H9 (cell line): ENCODE measurements around the gene ALG14. TPM values are rescaled to one million over a fixed set of nuclear protein-coding genes. Genes with fewer than 3 reads are reported as not detected.

ENCODE experiments used
- DNase-seq: peaks from one replicate; pipeline ENCODE4 v3.0.0-alpha.2; 2017
- H2AFZ ChIP-seq: one replicate; pipeline ENCODE4 v1.6.1; 2013; ENCODE audit warnings: mild to moderate bottlenecking, low read length, control low read depth, moderate library complexity
- H2AK5ac ChIP-seq: 2 replicates; pipeline ENCODE4 v1.6.1; 2013; ENCODE audit warnings: low read length, control low read depth, mixed read lengths; ENCODE audit not compliant: insufficient read length
- H2BK120ac ChIP-seq: one replicate; pipeline ENCODE4 v1.6.1; 2013; ENCODE audit warnings: low read depth, mild to moderate bottlenecking, low read length, control low read depth, inconsistent platforms; ENCODE audit not compliant: poor library complexity, severe bottlenecking
- H2BK12ac ChIP-seq: 2 replicates; pipeline ENCODE4 v1.6.1; 2013; ENCODE audit warnings: low read length, control low read depth, mixed read lengths, low read depth; ENCODE audit not compliant: insufficient read length
- H2BK15ac ChIP-seq: 2 replicates; pipeline ENCODE4 v1.6.1; 2013; ENCODE audit warnings: low read depth, low read length, control low read depth
- H2BK20ac ChIP-seq: one replicate; pipeline ENCODE4 v1.6.1; 2013; ENCODE audit warnings: low read depth, mild to moderate bottlenecking, low read length, control low read depth, inconsistent platforms; ENCODE audit not compliant: poor library complexity, severe bottlenecking
- H2BK5ac ChIP-seq: 2 replicates; pipeline ENCODE4 v1.6.1; 2013; ENCODE audit warnings: low read length, control low read depth, mixed read lengths; ENCODE audit not compliant: insufficient read length
- H3K14ac ChIP-seq: 2 replicates; pipeline ENCODE4 v1.6.1; 2013; ENCODE audit warnings: low read length, control low read depth; ENCODE audit not compliant: insufficient read depth
- H3K18ac ChIP-seq: 2 replicates; pipeline ENCODE4 v1.6.1; 2013; ENCODE audit warnings: low read depth, mild to moderate bottlenecking, mixed read lengths, low read length, control low read depth; ENCODE audit not compliant: insufficient read length
- H3K23ac ChIP-seq: 2 replicates; pipeline ENCODE4 v1.6.1; 2013; ENCODE audit warnings: low read length, control low read depth, mixed read lengths, low read depth; ENCODE audit not compliant: insufficient read length
- H3K23me2 ChIP-seq: 2 replicates; pipeline ENCODE4 v1.6.1; 2013; ENCODE audit warnings: low read depth, mild to moderate bottlenecking, mixed read lengths, low read length, control low read depth; ENCODE audit not compliant: insufficient read length, poor library complexity, severe bottlenecking
- H3K27ac ChIP-seq: 2 replicates; pipeline ENCODE4 v1.5.1; 2013; ENCODE audit warnings: low read length, control low read depth, mixed read lengths, low read depth; ENCODE audit not compliant: insufficient read length
- H3K27me3 ChIP-seq: 2 replicates; pipeline ENCODE4 v1.6.1; 2013; ENCODE audit warnings: low read length, control low read depth, inconsistent platforms; ENCODE audit not compliant: insufficient read depth
- H3K4ac ChIP-seq: 2 replicates; pipeline ENCODE4 v1.6.1; 2013; ENCODE audit warnings: low read depth, mild to moderate bottlenecking, control low read depth, inconsistent platforms, low read length, moderate library complexity
- H3K4me1 ChIP-seq: 2 replicates; pipeline ENCODE4 v1.6.1; 2013; ENCODE audit warnings: low read length, control low read depth, inconsistent platforms; ENCODE audit not compliant: insufficient read depth
- H3K4me2 ChIP-seq: 2 replicates; pipeline ENCODE4 v1.6.1; 2013; ENCODE audit warnings: low read length, control low read depth, mixed read lengths; ENCODE audit not compliant: insufficient read length, insufficient read depth
- H3K56ac ChIP-seq: 2 replicates; pipeline ENCODE4 v1.6.1; 2013; ENCODE audit warnings: low read depth, mild to moderate bottlenecking, mixed read lengths, low read length, control low read depth; ENCODE audit not compliant: insufficient read length
- H3K79me1 ChIP-seq: 2 replicates; pipeline ENCODE4 v1.6.1; 2013; ENCODE audit warnings: low read depth, mild to moderate bottlenecking, moderate library complexity, low read length, control low read depth, inconsistent platforms; ENCODE audit not compliant: insufficient read depth, poor library complexity, severe bottlenecking
- H3K79me2 ChIP-seq: 2 replicates; pipeline ENCODE4 v1.6.1; 2013; ENCODE audit warnings: low read length, control low read depth, inconsistent platforms; ENCODE audit not compliant: insufficient read depth
- H3K9ac ChIP-seq: 2 replicates; pipeline ENCODE4 v1.6.1; 2013; ENCODE audit warnings: low read length, control low read depth, mixed read lengths; ENCODE audit not compliant: insufficient read length; ENCODE audit errors: extremely low read depth
- H3K9me3 ChIP-seq: one replicate; pipeline ENCODE4 v1.6.1; 2013; ENCODE audit warnings: low read depth, low read length, inconsistent platforms; ENCODE audit not compliant: control insufficient read depth
- H3T11ph ChIP-seq: one replicate; pipeline ENCODE4 v1.6.1; 2013; ENCODE audit warnings: mild to moderate bottlenecking, low read length, control low read depth, inconsistent platforms
- H4K20me1 ChIP-seq: one replicate; pipeline ENCODE4 v1.6.1; 2013; ENCODE audit not compliant: control insufficient read depth, insufficient read length, insufficient read depth
- H4K5ac ChIP-seq: 2 replicates; pipeline ENCODE4 v1.6.1; 2013; ENCODE audit warnings: low read depth, mild to moderate bottlenecking, mixed read lengths, low read length, control low read depth; ENCODE audit not compliant: insufficient read length
- H4K8ac ChIP-seq: replicated peaks from 2 replicates; pipeline ENCODE4 v1.6.1; 2013; ENCODE audit warnings: low read length, control low read depth, mixed read lengths, low read depth; ENCODE audit not compliant: insufficient read length
- H4K91ac ChIP-seq: 2 replicates; pipeline ENCODE4 v1.6.1; 2013; ENCODE audit warnings: low read depth, mild to moderate bottlenecking, moderate library complexity, mixed read lengths, low read length, control low read depth; ENCODE audit not compliant: insufficient read length
- H3K27ac Mint-ChIP-seq, 3 experiments: 2 replicates in 2 of 3; 3 replicates in 1 of 3; pipeline ENCODE4 v1.8.0; 2020 to 2021; ENCODE audit warnings: mixed read lengths in 3 of 3, mild to moderate bottlenecking in 1 of 3, moderate library complexity in 1 of 3
- H3K27me3 Mint-ChIP-seq: 2 replicates; pipeline ENCODE4 v1.8.0; 2021; ENCODE audit warnings: low read depth, mild to moderate bottlenecking, moderate library complexity, mixed read lengths
- H3K36me3 Mint-ChIP-seq, 3 experiments: 2 replicates in 2 of 3; 3 replicates in 1 of 3; pipeline ENCODE4 v1.8.0; 2020 to 2021; ENCODE audit warnings: low read depth in 3 of 3, mixed read lengths in 3 of 3; ENCODE audit not compliant: insufficient read depth in 1 of 3
- H3K4me1 Mint-ChIP-seq, 2 experiments: 2 replicates each; pipeline ENCODE4 v1.8.0; 2020; ENCODE audit warnings: mixed read lengths in 2 of 2
- H3K4me3 Mint-ChIP-seq, 2 experiments: 2 replicates in 1 of 2; 3 replicates in 1 of 2; pipeline ENCODE4 v1.8.0; 2020 to 2021; ENCODE audit warnings: mild to moderate bottlenecking in 2 of 2, mixed read lengths in 2 of 2, moderate library complexity in 1 of 2
- H3K9me3 Mint-ChIP-seq, 2 experiments: 2 replicates in 1 of 2; 3 replicates in 1 of 2; pipeline ENCODE4 v1.8.0; 2020; ENCODE audit warnings: mild to moderate bottlenecking in 2 of 2, mixed read lengths in 2 of 2, moderate library complexity in 1 of 2
- CTCF ChIP-seq: fragments of 200-600 bp; sonication (generic); conservative IDR thresholded peaks from 3 replicates; pipeline ENCODE4 v1.8.0; 2021; ENCODE audit warnings: antibody characterized with exemption, mild to moderate bottlenecking
- WGBS: extraction: QIAGEN DNeasy Blood & Tissue Kit; methylation state at CpG from one replicate; pipeline ENCODE4 v1.1.7; 2013; ENCODE audit warnings: missing lambda C conversion rate, low lambda C conversion rate, mixed read lengths; ENCODE audit not compliant: insufficient read length; ENCODE audit errors: extremely low coverage; 5-methylcytosine and 5-hydroxymethylcytosine counted together
- total RNA-seq: library from RNA; stranded (reverse); gene quantifications from 2 replicates; pipeline ENCODE4 v1.2.1, GENCODE V29; 2021

The ALG14 gene
- total RNA-seq, 1 experiment from 2014 or later: 2.5 TPM

DNA sequence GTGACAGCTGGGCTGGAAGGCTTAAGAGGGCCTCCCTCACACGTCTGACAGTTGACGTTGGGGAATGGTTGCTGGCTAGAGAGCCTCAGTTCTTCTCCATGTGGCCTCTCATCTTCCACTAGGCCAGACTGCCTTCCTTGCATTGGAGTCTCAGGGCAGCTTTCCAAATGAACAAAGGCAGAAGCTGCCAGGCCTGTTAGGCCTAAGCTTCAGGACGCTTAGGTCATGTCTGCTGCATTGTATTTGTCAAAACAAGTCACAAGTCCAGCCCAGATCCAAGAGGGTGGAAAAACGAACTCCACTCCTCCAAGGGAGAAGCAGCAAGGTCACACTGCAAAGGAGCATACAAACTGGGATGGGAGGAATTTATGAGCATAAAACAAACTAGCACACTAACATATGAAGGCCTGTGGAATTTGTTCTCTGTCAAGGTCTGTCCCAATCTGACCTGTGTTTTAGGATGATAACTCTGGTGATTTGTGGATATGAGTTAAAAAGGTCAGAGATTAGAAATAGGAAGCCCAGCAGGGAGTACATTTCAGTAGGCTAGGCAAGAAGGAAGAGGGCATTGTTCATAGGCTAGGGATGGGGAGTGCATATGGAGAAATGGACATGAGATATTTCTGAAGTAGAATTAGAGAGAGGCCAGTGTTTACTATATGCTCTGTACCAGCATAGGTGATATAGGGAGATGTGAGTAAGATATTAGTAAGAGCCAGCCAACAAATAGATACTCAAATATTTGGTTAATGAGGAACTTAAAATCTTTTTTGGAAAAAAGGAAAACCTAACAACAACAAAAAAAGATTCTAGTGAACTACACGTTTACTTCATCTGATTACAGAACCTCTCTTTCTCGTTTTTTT is 116.8 kb downstream of the ALG14 start:
- H3K4ac ChIP-seq: no peak overlapping the region
- no peak overlapping the region for H2BK20ac ChIP-seq
- no peaks in the 10 kb centered on the region for H4K20me1 ChIP-seq
- no peak for TF ChIP-seq CTCF
- H4K5ac ChIP-seq: no peak overlapping the region
- no peaks in the 10 kb centered on the region for H3K9me3 ChIP-seq
- H3K14ac ChIP-seq: no peak overlapping the region; the same call in 1 of the 2 replicates
- H2BK12ac ChIP-seq: no peak overlapping the region
- no CpG with 5 or more reads among the region's 6 CpGs for WGBS
- Mint-ChIP-seq H3K4me1 (peaks cover 14 to 16% of the 10 kb centered on the region in 2 experiments), H3K4me3 (no peak overlapping the region), H3K27me3 (no peaks in the 10 kb centered on the region), H3K36me3 (peaks cover 0 to 4% (median 0%) of the 10 kb centered on the region in 3 experiments; a peak in 1 of 7 replicates), H3K27ac (no peak overlapping the region), H3K9me3 (no peaks in the 10 kb centered on the region)
- no peak overlapping the region for H2BK5ac ChIP-seq
- no peak overlapping the region for H3K56ac ChIP-seq
- no peak overlapping the region for H3K4me2 ChIP-seq
- no peak overlapping the region for H2BK15ac ChIP-seq
- no peaks in the 10 kb centered on the region for H3K79me2 ChIP-seq
- DNase-seq: no peak
- H3K18ac ChIP-seq: no peak overlapping the region
- no peaks in the 10 kb centered on the region for H3K27me3 ChIP-seq
- H3K27ac ChIP-seq: no peak overlapping the region
- no peak overlapping the region for H2BK120ac ChIP-seq
- no peak overlapping the region for H4K91ac ChIP-seq
- no peak overlapping the region for H3T11ph ChIP-seq
- no peak overlapping the region for H2AFZ ChIP-seq
- H2AK5ac ChIP-seq: no peak overlapping the region
- H3K23me2 ChIP-seq: no peaks in the 10 kb centered on the region
- no peak overlapping the region for H3K23ac ChIP-seq
- H3K79me1 ChIP-seq: no peaks in the 10 kb centered on the region
- H4K8ac ChIP-seq: no peak overlapping the region
- H3K9ac ChIP-seq: no peak overlapping the region
- H3K4me1 ChIP-seq: peaks cover 3% of the 10 kb centered on the region; the same call in 1 of the 2 replicates
